Left hindlimb (tissue), 1 donor: ENCODE data around the gene S100A5.
A peak's percentile ranks its signal among the peaks of the same experiment; 100 is the strongest.

ENCODE experiments used
- DNase-seq: peaks from one replicate; pipeline ENCODE4 v3.0.0-alpha.2; 2018

Gene S100A5

GRCh38 chr1:153546796-153547559 lies 6.2 kb upstream of the S100A5 start:
- no peak for DNase-seq

- no peak for DNase-seq
Observed at GRCh38 chr1:153546371-153546770, 5.6 kb upstream of the S100A5 start.

- DNase-seq, result peak; percentile 98
Observed at GRCh38 chr1:153545067-153546055, 4.6 kb upstream of the S100A5 start, which contains the start of gene S100A4. Gene S100A4 (minus strand): TSS chr1:153545806. CDS start chr1:153544794, 1,012 bp downstream.

DNA sequence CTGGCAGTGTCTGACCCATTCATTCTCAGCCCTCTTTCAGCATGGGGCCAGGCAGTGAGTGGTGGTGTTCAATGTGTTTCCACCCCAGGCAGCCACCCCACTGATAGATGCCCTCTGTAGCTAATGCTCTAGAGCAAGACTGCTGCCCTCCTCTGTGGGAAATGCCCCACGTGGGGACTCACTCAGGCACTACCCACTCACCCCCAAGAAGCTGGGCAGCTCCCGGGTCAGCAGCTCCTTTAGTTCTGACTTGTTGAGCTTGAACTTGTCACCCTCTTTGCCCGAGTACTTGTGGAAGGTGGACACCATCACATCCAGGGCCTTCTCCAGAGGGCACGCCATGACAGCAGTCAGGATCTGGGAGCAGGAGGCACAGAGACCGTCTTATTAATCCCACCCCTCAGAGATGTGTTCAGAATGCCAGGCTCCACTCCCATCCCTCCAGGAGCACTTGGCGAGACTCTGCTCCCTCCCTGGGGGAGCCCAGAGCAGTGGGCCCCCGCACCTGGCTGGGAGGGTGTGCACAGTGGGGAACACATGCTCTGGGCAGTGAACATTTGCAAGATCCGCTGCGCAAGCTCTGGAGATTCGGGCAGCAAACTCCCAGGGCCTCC lies 3.8 kb upstream of the S100A5 start:
- no peak for DNase-seq

DNA sequence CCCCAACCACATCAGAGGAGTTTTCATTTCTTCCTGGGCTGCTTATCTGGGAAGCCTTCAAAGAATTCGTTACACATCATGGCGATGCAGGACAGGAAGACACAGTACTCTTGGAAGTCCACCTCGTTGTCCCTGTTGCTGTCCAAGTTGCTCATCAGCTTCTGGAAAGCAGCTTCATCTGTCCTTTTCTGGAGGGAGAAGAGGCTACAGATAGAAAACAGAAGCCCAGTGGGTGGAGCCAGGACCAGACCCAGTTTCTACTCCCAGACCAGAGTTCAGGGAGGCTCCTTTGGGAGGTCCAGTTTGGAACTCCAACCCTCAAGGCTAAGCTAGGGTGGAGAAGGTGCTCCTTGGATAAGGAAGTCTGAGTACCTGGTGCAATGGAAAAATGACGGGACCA lies 3.0 kb upstream of the S100A5 start:
- no peak for DNase-seq

DNA sequence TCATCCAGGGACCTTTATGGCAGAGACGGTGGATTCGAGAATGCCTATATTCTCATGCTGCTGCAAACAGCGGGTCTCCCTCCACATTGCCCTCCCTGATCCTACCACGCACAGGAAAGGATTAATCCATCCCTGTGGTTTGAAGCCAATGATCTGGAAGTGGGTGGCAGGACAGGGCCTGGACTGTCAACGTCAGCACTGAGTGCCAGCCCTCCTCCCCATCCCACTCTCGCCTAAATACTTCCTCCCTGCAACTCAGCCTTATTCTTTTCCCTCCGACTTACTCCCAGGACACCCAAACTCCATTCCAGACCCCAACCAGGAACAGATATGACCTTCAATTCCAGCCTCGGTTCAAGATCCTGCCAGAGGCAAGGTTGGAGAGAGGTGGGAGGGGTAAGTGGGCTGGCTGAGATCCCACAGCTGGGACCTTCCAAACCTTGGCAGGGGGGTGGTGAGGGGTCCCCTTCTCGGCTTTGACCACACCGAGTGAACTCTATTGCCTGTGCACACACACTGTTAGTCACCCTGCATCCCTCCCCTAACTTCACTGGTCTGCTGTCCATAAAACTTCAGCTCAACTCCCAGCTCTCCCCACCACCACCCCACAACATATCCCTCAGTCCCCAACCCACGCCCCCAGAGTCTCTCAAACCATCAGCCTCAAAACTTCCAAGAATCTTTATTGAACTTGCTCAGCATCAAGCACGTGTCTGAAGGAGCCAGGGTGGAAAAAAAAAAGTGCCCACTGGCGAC lies 2.4 kb upstream of the S100A5 start:
- DNase-seq, result no peak

- DNase-seq, result no peak
Observed at GRCh38 chr1:153541641-153542590, 1.2 kb upstream of the S100A5 start.

- DNase-seq, result no peak
Observed at GRCh38 chr1:153539395-153540093, 1.2 kb downstream of the S100A5 start.

- no peak for DNase-seq
Observed at GRCh38 chr1:153538315-153538821, 2.4 kb downstream of the S100A5 start.

DNA sequence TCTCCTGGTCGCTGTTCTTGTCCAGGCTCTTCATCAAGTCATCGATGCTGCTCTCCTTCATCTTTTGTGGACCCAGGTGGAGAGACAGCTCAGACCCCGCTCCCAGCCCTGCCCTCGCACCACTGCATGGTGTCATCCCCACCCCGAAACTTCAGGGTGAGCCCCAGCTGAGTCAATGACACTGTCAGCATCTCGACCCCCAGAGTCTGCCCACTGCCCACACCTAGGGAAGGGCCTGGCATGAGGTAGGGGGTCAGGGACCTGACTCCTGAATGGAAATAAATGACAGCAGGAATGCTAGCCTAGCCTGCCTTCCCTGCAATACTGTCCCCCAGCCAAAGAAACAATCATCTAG lies 3.4 kb downstream of the S100A5 start:
- no peak for DNase-seq

GRCh38 chr1:153536671-153537375 lies 3.9 kb downstream of the S100A5 start:
- DNase-seq, result no peak

GRCh38 chr1:153536012-153536670 lies 4.6 kb downstream of the S100A5 start:
- DNase-seq, result peak; percentile 88

DNA sequence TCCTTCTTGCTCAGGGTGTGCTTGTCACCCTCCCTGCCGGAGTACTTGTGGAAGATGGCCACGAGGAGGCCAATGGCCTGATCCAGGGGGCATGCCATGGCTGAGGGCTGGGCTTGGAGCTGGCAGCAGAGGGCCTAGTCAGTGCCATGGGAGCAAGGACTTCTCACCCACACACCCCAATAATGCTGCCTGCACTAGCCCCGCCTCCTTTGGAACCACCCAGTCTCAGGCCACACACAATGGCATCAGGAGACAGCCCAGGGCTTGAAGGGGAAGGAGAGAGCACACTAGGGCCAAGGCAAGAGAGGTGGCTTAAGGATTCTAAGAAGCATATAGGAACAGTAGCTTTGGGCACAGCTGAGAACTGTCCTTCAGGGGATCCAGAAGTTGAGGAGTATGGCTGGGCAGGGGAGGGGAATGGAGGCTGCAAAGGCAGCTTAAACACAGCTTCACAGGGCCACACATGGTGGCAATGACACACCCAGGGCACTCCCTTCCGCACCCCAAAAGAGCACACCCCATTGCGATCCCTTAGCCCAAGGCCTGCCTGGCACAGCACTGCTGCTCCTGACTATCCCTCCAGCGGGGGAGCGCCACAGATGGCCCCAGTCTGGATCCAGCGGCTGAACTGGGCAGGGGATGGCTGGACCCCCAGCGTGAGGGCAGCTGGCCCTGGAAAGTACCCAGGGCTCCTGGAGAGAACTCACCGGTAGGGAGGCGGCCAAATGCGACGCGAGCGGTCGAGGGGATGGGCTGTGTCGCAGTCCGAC lies 5.3 kb downstream of the S100A5 start, which contains the start of gene S100A6:
S100A6 (minus strand) TSS at position 750 of the 770 bp plus-strand sequence; CDS start at position 98, 652 bp downstream.
- DNase-seq, result no peak

DNA sequence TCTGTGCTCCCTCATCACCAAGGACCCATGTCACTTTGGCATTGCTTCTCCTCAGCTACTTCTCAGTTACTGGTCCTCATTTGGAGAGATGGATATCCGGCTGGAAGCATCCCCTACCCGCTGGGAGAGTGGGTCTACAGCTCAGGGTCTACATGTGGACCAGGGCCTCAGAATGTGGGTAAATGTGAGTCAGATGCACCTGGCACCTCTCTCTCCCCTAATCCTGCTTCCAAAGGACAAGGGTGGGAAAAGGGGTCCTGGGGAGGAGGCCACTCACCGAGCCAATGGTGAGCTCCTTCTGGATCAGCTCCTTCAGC lies 5.9 kb downstream of the S100A5 start:
- no peak for DNase-seq

- DNase-seq, result no peak
Observed at GRCh38 chr1:153534226-153534924, 6.4 kb downstream of the S100A5 start.

DNA sequence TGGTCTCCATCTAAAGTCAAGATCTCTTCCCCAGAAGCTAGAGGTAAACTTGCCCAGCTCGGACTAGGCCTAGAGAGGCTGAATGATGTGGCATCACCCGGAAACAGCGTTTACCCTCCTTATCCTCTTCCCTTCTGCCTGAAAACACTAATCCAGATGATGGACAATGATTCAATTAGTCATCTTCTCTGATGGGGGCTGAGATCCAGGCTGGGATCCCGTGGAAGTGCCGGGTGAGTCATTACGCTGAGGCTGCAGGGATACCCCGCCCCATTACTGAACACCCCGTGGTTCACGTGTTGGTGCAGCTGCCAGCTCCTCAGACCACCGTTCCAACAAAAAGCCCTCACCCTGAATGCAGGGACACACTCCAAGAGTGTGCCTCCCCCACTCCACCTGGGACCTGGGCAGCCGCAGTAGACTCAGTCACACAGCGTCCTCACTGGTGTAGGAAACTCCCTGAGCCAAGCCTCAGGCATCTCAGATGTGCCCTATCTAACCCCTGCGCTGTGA lies 7.0 kb downstream of the S100A5 start:
- no peak for DNase-seq

DNA sequence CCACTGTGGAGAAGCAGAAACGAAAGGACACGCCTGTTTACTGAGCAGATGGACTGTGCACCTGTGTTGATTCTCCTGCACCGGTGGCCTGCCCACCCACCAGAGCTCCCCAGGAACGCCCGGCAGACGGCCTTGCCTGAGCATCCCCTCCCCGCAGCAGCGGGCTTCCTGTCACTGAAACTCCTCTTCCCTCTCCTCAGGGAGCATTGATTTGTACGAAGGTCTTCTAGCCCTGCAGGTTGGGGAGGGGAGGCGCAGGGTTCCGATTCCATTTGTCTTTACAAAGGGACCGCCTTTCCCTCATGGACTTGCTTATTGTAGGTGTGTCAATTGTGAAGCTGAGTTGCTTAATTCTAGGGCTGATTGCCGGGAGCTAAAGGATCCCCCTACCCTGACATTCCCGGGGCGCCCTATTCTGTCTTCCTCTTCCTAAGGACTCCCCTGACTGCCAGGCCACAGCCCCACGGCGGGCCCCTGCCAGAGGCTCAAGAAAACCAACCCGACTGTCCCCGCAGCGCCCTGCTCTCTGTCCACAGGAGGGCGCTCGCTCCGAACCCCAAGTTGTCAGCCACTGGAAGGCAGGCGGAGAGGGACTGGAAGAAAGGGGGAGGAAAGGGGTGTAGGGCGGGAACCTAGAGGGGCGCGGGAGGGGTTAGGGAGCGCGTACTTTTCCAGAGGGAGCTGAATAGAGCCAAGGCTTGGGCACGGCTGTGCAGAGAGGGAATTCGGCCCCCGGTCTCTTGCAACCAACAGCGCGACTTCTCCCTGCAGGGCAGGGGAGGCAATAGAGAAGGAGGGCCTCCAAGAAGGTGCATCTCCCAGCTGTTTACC lies 7.8 kb downstream of the S100A5 start:
- DNase-seq, result peak; percentile 92
